SH-SY5Y (cell line): ENCODE measurements around the gene TRAPPC8.

Experiments
- GATA2 ChIP-seq: IDR thresholded peaks from 2 replicates; pipeline ENCODE4 v1.6.1; 2011; ENCODE audit warnings: mild to moderate bottlenecking, low read depth, low read length
- GATA3 ChIP-seq: IDR thresholded peaks from 2 replicates; pipeline ENCODE4 v1.6.1; 2011; ENCODE audit warnings: low read depth, mild to moderate bottlenecking, low read length, moderate library complexity

The TRAPPC8 gene

GRCh38 chr18:31831903-31832302 lies 111.0 kb downstream of the TRAPPC8 start:
- TF ChIP-seq GATA2: no peak
- TF ChIP-seq GATA3: no peak

DNA sequence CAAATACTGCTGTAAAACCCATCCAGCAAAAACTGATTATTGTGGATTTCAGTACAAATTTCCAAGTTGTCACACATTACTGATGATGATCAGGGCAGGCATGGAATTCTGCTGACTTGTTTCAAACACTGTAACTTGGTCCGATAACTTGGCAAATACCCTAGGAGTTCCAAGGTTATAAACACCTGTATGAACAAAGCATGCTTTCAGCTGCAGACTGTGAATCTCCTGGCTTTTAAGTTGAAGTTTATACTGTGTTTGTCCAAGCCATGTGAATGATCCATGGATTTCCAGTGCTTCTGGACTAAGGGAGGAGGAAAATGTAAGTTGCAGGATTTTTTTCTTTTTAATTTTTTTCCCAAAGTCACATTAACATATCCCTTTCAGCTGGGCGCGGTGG lies 112.2 kb downstream of the TRAPPC8 start:
- TF ChIP-seq GATA2 (no peak), GATA3 (no peak)

DNA sequence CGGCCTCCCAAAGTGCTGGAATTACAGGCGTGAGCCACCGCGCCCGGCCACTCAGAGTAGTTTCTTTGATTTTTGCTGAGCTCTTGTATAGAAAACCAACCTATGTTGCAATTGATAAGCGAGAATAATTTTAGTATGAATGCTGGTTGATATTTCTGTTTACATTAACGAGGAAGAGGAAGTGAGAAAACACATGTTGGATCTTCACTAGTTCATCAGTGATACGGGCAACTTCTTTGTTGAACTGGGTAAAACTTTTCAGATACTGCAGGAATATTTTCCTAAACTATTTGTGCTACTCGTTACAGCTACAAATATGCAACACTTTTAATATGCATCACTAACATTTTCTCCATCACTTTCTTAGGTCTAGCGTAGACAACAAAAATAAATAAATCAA lies 114.3 kb downstream of the TRAPPC8 start:
- no peak for TF ChIP-seq GATA2

- TF ChIP-seq GATA2: no peak
- no peak for TF ChIP-seq GATA3
Observed at GRCh38 chr18:31825772-31826171, 117.2 kb downstream of the TRAPPC8 start.

- TF ChIP-seq GATA3: no peak
- TF ChIP-seq GATA2: no peak
Observed at GRCh38 chr18:31821545-31822171, 121.3 kb downstream of the TRAPPC8 start.

GRCh38 chr18:31819925-31820229 lies 123.1 kb downstream of the TRAPPC8 start:
- TF ChIP-seq GATA3 (no peak), GATA2 (no peak)

DNA sequence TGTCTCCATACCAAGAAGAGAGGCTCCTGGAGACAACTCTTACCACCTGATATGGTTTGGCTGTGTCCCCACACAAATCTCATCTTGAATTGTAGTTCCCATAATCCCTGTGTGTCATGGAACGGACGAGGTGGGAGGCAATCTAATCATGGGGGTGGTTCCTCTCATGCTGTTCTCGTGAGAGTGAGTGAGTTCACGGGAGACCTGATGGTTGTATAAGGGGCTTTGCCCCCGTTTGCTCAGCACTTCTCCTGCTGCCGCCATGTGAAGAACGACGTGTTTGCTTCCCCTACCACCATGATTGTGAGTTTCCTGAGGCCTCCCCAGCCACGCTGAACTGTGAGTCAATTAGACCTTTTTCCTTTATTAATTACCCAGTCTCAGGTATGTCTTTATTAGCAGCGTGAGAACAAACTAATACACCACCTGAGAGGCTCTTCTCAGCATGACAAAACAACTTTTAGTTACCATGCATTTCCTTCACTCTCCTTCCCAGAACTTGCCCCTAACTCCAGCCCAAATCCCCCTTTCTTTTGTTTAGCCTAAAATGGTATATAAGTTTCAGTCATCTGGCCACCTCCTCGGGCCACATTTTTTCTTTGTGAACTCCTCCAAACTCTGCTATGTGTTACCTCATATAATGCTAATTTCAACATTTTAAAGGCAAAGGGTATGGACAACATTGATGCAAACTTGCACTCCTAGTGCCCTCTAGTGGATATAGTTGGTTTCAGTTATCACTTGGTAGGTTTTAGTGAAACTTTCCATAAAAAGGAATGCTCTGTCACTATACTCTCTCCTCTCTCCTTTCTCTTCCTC lies 123.6 kb downstream of the TRAPPC8 start:
- no peak for TF ChIP-seq GATA3
- no peak for TF ChIP-seq GATA2

- TF ChIP-seq GATA3: no peak
- no peak for TF ChIP-seq GATA2
Observed at GRCh38 chr18:31814132-31814531, 128.8 kb downstream of the TRAPPC8 start.

GRCh38 chr18:31801078-31801477 lies 141.8 kb downstream of the TRAPPC8 start:
- TF ChIP-seq GATA2 (no peak), GATA3 (no peak)

- TF ChIP-seq GATA2: no peak
- no peak for TF ChIP-seq GATA3
Observed at GRCh38 chr18:31798399-31798798, 144.5 kb downstream of the TRAPPC8 start.

- TF ChIP-seq GATA3: no peak
- no peak for TF ChIP-seq GATA2
Observed at GRCh38 chr18:31795747-31796146, 147.2 kb downstream of the TRAPPC8 start.

DNA sequence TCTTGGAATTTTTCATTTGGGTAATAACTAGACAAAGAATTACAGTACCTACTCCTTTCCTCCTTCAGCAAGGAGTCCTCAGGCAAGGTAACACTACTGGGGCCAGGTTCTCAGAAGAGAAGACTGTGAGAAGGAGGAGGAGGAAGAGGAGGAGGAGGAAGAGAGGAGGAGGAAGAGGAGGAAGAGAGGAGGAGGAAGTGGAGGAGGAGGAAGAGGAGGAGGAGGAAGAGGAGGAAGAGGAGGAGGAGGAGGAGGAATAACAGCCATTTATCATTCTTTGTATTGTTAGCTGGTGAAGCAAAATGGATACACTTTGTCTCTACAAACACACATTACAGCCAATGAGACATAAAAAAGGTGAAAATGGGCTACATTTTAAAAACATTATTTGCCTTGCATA lies 149.4 kb downstream of the TRAPPC8 start:
- TF ChIP-seq GATA3 (no peak), GATA2 (no peak)

- no peak for TF ChIP-seq GATA2
- no peak for TF ChIP-seq GATA3
Observed at GRCh38 chr18:31792580-31792911, 150.4 kb downstream of the TRAPPC8 start.

- no peak for TF ChIP-seq GATA2
- TF ChIP-seq GATA3: no peak
Observed at GRCh38 chr18:31791817-31792579, 150.9 kb downstream of the TRAPPC8 start.

DNA sequence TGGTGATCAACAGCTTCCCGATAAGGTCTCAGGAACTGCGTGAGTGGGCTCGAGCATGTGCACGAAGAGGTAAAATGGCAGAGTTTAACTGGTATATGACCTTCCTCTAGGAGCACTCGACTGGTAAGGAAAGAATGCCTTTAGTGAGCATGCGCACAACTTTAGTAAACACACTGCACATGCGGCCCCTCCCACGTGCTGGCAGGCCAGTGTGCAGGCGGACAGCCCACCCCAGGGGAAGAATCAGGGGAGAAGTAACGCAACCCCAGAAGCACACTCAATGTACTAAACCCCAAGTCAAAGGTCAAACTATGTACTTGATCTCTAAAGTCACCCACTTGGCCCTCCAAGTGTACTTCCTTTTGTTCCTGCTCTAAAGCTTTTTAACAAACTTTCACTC lies 153.5 kb downstream of the TRAPPC8 start:
- TF ChIP-seq GATA3 (no peak), GATA2 (no peak)
